HEK293T (cell line): ENCODE results near the gene C18orf63.

ENCODE experiments used
- CTCF ChIA-PET: fragments of 350-600 bp; formaldehyde crosslinking; extraction: SDS; loops from one replicate; lab custom pipeline; 2021; ENCODE audit warnings: antibody characterized with exemption, inconsistent platforms; lab: Yijun Ruan, JAX
- POLR2A ChIA-PET: fragments of 350-600 bp; formaldehyde crosslinking; extraction: SDS; loops from one replicate; lab custom pipeline; 2020; ENCODE audit warnings: antibody characterized with exemption, inconsistent platforms; lab: Yijun Ruan, JAX
- DNase-seq: peaks from one replicate; pipeline ENCODE4 v3.0.0; 2012; ENCODE audit warnings: mixed read lengths; ENCODE audit errors: extremely low spot score
- ARNT ChIP-seq: fragments of 450-650 bp; IDR thresholded peaks from 2 replicates; pipeline ENCODE4 v1.6.1; 2017; ENCODE audit warnings: mild to moderate bottlenecking
- BHLHE40 ChIP-seq: fragments of 450-650 bp; IDR thresholded peaks from 2 replicates; pipeline ENCODE4 v1.6.1; 2016; ENCODE audit warnings: mild to moderate bottlenecking, moderate library complexity, borderline replicate concordance
- CTBP1 ChIP-seq: fragments of 450-650 bp; IDR thresholded peaks from 2 replicates; pipeline ENCODE4 v1.6.1; 2016; ENCODE audit warnings: borderline replicate concordance
- ELF4 ChIP-seq: fragments of 450-650 bp; IDR thresholded peaks from 2 replicates; pipeline ENCODE4 v1.6.1; 2017; ENCODE audit warnings: antibody characterized with exemption
- FOXA1 ChIP-seq: fragments of 450-650 bp; IDR thresholded peaks from 2 replicates; pipeline ENCODE4 v1.6.1; 2016; ENCODE audit warnings: mild to moderate bottlenecking
- FOXK2 ChIP-seq: fragments of 450-650 bp; IDR thresholded peaks from 2 replicates; pipeline ENCODE4 v1.6.1; 2016; ENCODE audit warnings: mild to moderate bottlenecking
- FOXM1 ChIP-seq: fragments of 450-650 bp; IDR thresholded peaks from 2 replicates; pipeline ENCODE4 v1.6.1; 2017; ENCODE audit warnings: mild to moderate bottlenecking, borderline replicate concordance
- HDGF ChIP-seq: fragments of 450-650 bp; IDR thresholded peaks from 2 replicates; pipeline ENCODE4 v1.6.1; 2017; ENCODE audit warnings: antibody characterized with exemption, borderline replicate concordance
- L3MBTL2 ChIP-seq: fragments of 450-650 bp; conservative IDR thresholded peaks from 2 replicates; pipeline ENCODE4 v1.6.1; 2016; ENCODE audit warnings: mild to moderate bottlenecking
- LEF1 ChIP-seq: fragments of 450-650 bp; IDR thresholded peaks from 2 replicates; pipeline ENCODE4 v1.6.1; 2017; ENCODE audit warnings: mild to moderate bottlenecking, borderline replicate concordance
- NFRKB ChIP-seq: fragments of 450-650 bp; IDR thresholded peaks from 2 replicates; pipeline ENCODE4 v1.6.1; 2016; ENCODE audit warnings: mild to moderate bottlenecking, moderate library complexity
- SP1 ChIP-seq: fragments of 450-650 bp; IDR thresholded peaks from 2 replicates; pipeline ENCODE4 v1.6.1; 2017
- SUZ12 ChIP-seq: fragments of 450-650 bp; IDR thresholded peaks from 2 replicates; pipeline ENCODE4 v1.6.1; 2016; ENCODE audit warnings: mild to moderate bottlenecking
- TARDBP ChIP-seq: fragments of 450-650 bp; IDR thresholded peaks from 2 replicates; pipeline ENCODE4 v1.6.1; 2016
- ZNF384 ChIP-seq: fragments of 450-650 bp; IDR thresholded peaks from 2 replicates; pipeline ENCODE4 v1.6.1; 2016
- TF ChIP-seq, protein P1 (sequence below): fragments of 450-650 bp; IDR thresholded peaks from 2 replicates; pipeline ENCODE4 v1.6.1; 2016

C18orf63 gene

DNA sequence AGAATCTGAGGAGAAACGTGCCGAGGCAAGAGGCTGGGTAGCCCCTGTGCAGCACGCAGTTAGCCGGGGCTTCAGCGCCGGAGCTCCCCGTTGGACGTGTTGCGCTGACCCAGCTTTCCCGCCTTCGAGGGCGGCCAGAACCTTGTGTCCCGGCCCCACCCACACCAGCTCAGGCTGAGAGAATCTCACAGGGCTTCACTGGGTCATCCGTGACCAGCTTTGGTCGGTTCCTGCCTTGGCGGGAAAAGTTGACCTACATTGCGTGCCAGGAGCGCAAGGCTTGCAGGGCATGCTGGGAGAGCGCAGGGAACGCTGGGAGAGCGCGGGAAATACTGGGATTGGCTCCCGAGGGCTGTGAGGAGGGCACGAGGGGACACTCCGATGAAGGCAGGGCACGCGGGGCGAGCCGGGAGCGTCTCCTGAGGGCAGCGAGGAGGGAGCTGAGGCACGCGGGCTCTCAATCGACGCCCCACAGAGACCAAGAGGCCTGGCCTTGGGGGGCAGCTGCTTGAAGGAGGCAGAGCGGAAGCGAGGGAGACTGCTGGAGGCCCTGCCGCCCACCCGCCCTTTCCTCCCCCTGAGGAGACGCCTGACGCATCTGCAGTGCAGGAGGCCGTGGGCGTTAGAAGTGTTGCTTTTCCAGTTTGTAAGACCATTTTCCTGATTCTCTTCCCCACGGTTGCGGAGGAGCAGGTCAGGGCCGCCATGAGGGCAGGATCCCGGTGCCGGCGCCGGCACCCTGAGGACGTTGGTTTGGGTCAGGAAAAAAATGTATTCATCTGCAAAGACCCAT is at the start of gene C18orf63:
C18orf63 (plus strand) TSS at position 376 of the 793 bp plus-strand sequence. CDS start 2,027 bp downstream, outside the sequence.
- ChIA-PET POLR2A (no interaction called here), CTCF (no interaction called here)
- TF ChIP-seq SP1 (no peak), LEF1 (no peak), ELF4 (no peak), BHLHE40 (no peak), HDGF (no peak), CTBP1 (no peak), SUZ12 (no peak), ZNF384 (no peak)
- DNase-seq, result no peak

DNA sequence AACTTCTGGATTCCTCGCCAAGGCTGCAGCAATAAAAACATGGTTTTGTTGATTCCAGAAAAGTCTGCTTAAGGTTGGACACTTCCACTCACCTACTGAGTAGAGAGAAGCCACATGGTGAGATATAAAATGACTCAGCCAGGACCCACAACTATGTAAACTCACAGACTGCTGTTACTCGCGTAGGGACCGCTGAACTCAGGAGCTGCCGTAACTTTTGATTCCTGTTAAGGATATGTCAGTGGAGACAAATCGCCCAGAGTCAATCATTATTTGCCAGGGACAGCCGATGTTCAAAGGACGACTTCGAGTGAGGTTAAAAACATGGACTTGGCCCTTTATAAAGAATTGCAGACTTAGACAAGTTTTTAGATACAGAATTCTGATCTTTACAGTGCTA is 49.5 kb upstream of the C18orf63 start:
- POLR2A ChIA-PET, result no interaction called here
- no peak for TF ChIP-seq CTBP1
- no peak for TF ChIP-seq LEF1
- no peak for TF ChIP-seq L3MBTL2
- no peak for TF ChIP-seq TARDBP
- no peak for TF ChIP-seq ELF4
- TF ChIP-seq BHLHE40, result no peak
- TF ChIP-seq ARNT, result no peak
- CTCF ChIA-PET, result no interaction called here
- no peak for DNase-seq

DNA sequence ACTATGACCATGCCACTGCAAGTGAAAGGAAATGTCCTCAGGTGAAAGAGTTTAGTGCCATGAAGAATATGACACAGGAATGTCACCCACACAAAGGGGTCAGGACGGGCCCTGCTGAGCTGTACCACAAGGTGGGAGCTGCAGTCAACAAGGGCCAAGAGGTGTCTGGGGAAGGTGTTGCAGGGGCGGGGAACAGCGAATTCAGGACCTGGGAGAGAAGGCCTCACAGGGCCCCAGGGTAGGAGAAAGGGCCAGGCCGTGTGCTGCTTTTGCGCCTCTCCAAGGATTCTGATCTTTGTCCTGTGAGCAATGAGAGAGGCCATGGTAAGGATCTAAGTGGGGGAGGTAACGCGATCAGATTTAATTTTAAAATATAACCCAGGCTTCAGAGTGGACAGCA is 47.5 kb upstream of the C18orf63 start:
- DNase-seq, result no peak
- ChIA-PET CTCF (no interaction called here), POLR2A (no interaction called here)
- no peak for TF ChIP-seq TARDBP
- no peak for TF ChIP-seq HDGF
- TF ChIP-seq FOXM1, result no peak
- no peak for TF ChIP-seq L3MBTL2
- TF ChIP-seq FOXA1, result no peak
- TF ChIP-seq BHLHE40, result no peak
- TF ChIP-seq CTBP1, result no peak
- TF ChIP-seq ZNF384, result no peak
- TF ChIP-seq NFRKB, result no peak

DNA sequence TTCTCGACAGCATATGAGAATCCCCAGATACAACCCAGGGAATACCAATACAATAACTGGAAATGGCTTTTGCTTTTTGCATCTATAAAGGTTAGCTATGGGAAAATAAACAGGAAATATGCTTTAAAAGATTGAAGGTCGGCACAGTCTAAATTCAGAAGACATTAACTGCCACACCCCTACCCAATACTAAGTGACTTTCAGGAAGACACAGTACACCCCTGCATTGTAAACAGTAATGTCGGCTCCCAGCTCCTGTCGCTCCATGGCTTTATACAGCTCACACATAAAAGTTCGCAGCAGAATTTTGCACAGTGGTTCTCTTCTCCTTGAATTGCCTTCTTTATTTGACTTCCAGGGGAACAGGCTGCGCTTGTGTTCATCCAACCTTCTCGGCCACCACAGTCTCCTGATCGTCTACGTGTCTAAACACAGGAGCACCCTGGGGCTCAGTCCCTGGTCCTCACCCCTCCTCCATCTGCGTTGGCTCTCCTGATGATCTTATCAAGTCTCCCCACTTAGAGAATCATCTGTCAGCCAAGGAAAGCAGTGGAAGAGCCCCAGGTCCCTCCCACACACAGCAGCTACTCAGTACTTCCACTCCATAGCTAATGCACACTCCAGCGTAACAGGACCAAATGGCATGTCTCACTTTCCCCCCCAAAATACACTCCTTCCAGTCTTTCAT is 46.6 kb upstream of the C18orf63 start:
- POLR2A ChIA-PET, result no interaction called here
- no peak for TF ChIP-seq FOXM1
- no peak for TF ChIP-seq LEF1
- no peak for TF ChIP-seq HDGF
- no peak for TF ChIP-seq CTBP1
- no peak for TF ChIP-seq FOXA1
- no peak for TF ChIP-seq ARNT
- TF ChIP-seq NFRKB, result no peak
- TF ChIP-seq, protein P1, sequence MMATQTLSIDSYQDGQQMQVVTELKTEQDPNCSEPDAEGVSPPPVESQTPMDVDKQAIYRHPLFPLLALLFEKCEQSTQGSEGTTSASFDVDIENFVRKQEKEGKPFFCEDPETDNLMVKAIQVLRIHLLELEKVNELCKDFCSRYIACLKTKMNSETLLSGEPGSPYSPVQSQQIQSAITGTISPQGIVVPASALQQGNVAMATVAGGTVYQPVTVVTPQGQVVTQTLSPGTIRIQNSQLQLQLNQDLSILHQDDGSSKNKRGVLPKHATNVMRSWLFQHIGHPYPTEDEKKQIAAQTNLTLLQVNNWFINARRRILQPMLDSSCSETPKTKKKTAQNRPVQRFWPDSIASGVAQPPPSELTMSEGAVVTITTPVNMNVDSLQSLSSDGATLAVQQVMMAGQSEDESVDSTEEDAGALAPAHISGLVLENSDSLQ, result no peak
- TF ChIP-seq ZNF384, result no peak
- no peak for TF ChIP-seq ELF4
- TF ChIP-seq SP1, result no peak
- CTCF ChIA-PET, result no interaction called here
- DNase-seq, result no peak

DNA sequence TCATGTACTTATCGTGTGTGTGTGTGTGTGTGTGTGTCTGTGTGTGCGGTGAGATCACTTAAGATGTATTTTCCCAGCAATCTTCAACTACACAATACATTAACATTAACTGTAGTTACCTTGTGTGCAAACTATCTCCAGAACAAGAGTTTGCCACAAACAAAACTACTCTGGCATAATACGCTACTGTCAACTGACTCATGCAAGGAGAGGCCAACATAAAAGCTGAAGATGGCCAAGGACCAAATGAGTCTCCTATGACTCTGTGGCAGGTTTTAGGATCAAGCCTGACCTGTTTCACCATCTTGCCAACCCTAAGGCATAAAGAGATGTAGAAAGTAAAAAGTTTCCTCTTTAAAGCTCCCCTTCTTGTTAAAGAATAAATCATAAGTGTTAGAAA is 44.0 kb upstream of the C18orf63 start:
- ChIA-PET CTCF (no interaction called here), POLR2A (no interaction called here)
- TF ChIP-seq FOXM1, result no peak
- no peak for TF ChIP-seq ELF4
- no peak for TF ChIP-seq TARDBP
- no peak for TF ChIP-seq NFRKB
- no peak for TF ChIP-seq FOXA1
- no peak for TF ChIP-seq SUZ12
- no peak for TF ChIP-seq FOXK2
- TF ChIP-seq ZNF384, result no peak
- no peak for TF ChIP-seq LEF1
- no peak for TF ChIP-seq BHLHE40
- no peak for TF ChIP-seq HDGF
- no peak for TF ChIP-seq SP1
- no peak for TF ChIP-seq L3MBTL2
- TF ChIP-seq CTBP1, result no peak
- TF ChIP-seq, protein P1, result no peak
- TF ChIP-seq ARNT, result no peak
- no peak for DNase-seq

DNA sequence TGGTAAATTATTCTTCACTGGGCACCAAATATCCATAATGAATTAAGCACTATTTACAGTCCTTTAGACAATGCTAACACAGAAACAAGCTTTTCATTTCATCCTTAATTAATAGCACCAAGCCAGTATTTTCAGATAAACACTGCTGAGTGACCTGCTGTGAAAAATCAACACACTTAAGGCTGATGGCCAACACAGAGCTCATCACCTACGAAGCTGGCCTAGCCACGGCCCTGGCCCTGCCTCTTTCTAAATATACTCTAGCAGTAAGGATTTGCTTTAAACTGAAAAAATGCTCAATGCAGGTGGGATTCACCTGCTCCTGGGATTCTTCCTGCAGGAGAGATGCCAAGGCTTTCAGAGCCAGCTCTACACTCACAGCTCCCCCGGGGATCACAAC is 42.2 kb upstream of the C18orf63 start:
- POLR2A ChIA-PET, result no interaction called here
- DNase-seq, result no peak
- CTCF ChIA-PET, result no interaction called here
- TF ChIP-seq TARDBP, result no peak

DNA sequence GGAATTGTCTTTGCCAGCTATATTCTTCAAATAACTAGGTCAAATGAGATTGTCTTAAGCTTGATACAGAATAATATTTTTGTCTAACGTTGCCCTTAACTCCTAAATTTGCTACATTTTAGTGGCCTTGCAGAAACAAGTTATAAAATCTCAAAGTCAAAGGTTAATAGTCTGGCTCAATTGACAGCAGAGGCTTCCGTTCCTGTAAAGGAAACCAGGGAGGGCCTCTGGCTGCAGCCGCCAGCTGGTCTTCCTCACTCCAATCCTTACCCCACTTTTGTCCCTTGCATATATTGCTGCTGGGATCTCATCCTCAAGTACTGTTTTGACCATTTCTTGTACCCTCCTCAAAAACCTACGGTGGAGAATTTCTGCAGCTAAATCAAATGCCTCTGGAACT is 40.9 kb upstream of the C18orf63 start:
- TF ChIP-seq L3MBTL2 (no peak), HDGF (no peak), TARDBP (no peak), FOXM1 (no peak), ZNF384 (no peak), FOXA1 (no peak), CTBP1 (no peak), ARNT (no peak), ELF4 (no peak), FOXK2 (no peak), SUZ12 (no peak), LEF1 (no peak), SP1 (no peak), NFRKB (no peak), BHLHE40 (no peak)
- TF ChIP-seq, protein P1, result no peak
- CTCF ChIA-PET, result interaction anchor here (1.3 kb wide), 1 partner anchor 68 kb away, joined by 3 read pairs; no protein-coding TSS in a partner anchor
- DNase-seq, result no peak
- POLR2A ChIA-PET, result no interaction called here
